NK-92 treated with Interleukin-12 subunit alpha and Interleukin-12 subunit beta, amount 100 ng/mL, for 24 hours (cell line): ENCODE results near the gene ABCE1.

Experiments
- DNase-seq: peaks from one replicate; lab custom pipeline; 2025; lab: John Stamatoyannopoulos, UW

The ABCE1 gene

DNA sequence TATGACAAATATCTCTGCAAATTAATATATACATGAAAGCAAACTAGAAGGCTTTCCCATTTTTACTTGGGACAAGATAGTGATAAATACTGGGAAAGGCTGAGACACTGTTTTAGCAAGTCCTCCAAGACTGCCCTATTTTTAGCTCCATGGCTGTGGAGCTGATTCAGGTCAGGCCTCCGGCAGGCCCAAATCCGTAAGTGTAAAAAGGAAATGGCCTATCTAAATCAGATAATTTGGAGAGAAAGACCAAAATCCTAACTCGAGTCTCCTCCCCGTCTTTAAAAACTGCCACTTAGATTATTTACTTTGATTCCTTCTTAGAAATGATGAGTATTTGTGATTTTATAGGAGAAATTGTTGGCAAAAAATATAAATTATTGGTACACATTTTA lies 79.4 kb downstream of the ABCE1 start:
- no peak for DNase-seq

DNA sequence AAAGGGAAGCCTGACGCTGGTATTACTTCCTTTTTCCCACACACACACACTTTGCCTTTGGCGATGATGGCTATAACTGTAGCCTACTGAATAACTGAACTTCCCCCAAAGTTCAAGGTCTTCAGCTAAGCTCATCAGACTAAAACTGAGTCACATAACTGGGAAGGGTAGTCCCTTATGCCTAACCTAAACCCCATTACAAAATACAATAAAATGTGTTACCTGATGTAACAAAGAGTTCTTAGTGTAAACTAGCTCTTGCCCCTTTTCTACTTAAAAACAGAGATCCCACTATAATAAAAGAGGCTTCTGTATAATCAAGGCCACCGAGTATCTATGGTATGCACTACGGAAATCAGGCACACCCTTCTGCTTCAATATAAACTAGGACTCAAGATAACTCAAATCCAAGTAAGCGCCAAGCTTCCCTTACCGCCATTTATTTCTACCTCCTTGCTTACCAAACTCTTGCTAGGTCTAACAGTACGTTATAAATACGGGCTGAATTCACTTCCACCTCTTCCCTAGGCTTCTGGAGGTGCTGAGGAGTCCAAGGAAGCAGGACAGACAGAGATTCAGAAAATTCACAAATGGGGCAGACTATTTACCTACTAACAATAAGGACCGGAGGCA lies 79.9 kb downstream of the ABCE1 start:
- no peak for DNase-seq

DNA sequence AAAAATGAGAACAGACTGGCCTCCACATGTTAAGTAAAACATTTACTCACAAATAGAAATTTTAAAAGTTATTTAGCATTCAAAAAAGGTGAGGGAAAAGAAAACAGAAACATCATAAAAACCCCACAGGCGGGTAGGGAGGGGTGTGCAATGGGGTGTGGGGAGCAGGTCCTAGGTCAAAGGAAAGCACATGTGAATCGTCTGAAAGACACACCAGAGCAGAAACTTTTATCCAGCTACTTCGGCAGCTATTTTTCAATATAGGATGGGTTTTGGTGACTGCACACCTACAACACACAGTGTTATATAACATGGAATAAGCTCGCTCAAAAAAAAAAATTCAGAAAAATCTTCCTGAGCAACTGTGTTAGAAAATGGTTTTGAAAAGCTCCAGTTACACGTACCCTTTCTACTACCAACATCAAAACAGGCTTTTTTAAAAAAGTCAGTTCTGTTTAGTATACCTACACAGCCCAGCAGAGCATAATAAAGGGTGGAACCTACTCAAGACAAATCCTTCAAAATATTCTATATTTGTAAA lies 80.7 kb downstream of the ABCE1 start:
- DNase-seq, result no peak
